Naive thymus-derived CD4-positive, alpha-beta T cell (primary cell): ENCODE measurements around the gene LPA. TPM values are rescaled to one million over a fixed set of nuclear protein-coding genes. Genes with fewer than 3 reads are reported as not detected.

Experiments
- ATAC-seq: fragments of 150-1000 bp; cut with Tn5 transposase; 2 replicates; pipeline ENCODE4 v1.10.0; 2021; ENCODE audit warnings: mild to moderate bottlenecking, moderate library complexity
- CTCF ChIA-PET: fragments of 350-600 bp; sonication (Branson Sonifier 250); formaldehyde crosslinking; loops from one replicate; lab custom pipeline; 2021; ENCODE audit warnings: antibody characterized with exemption; lab: Charles Lee
- POLR2A ChIA-PET: fragments of 350-600 bp; sonication (Branson Sonifier 250); formaldehyde crosslinking; loops from one replicate; lab custom pipeline; 2021; ENCODE audit warnings: antibody characterized with exemption, inconsistent platforms; lab: Charles Lee
- DNase-seq, 9 donors: peaks; one replicate each; pipeline versions ENCODE4 v3.0.0 to v3.0.0-alpha.2; 2020 to 2022; ENCODE audit warnings: mixed read lengths in 1 of 9
- H3K27ac ChIP-seq: one replicate; pipeline ENCODE4 v1.7.0; 2013; ENCODE audit warnings: mild to moderate bottlenecking, low read depth, low read length, moderate library complexity
- H3K27me3 ChIP-seq, 2 donors: one replicate each; pipeline ENCODE4 v1.7.0; 2013; ENCODE audit warnings: low read length in 2 of 2, mild to moderate bottlenecking in 2 of 2, moderate library complexity in 2 of 2; ENCODE audit not compliant: control insufficient read depth in 2 of 2, insufficient read depth in 2 of 2
- H3K36me3 ChIP-seq, 3 experiments: 1 replicate in 2 of 3; 2 replicates in 1 of 3; pipeline ENCODE4 v1.7.0; 2013; ENCODE audit warnings: low read length in 3 of 3, mild to moderate bottlenecking in 3 of 3, moderate library complexity in 1 of 3; ENCODE audit not compliant: insufficient read depth in 3 of 3, control insufficient read depth in 2 of 3
- H3K4me1 ChIP-seq, 2 donors: one replicate each; pipeline ENCODE4 v1.7.0; 2013; ENCODE audit warnings: low read length in 2 of 2, mild to moderate bottlenecking in 2 of 2, moderate library complexity in 1 of 2; ENCODE audit not compliant: control insufficient read depth in 2 of 2, insufficient read depth in 2 of 2
- H3K4me3 ChIP-seq: 2 replicates; pipeline ENCODE4 v1.7.0; 2013; ENCODE audit warnings: mild to moderate bottlenecking, low read length
- H3K9me3 ChIP-seq, 3 experiments: 1 replicate in 2 of 3; 2 replicates in 1 of 3; pipeline ENCODE4 v1.7.0; 2013; ENCODE audit warnings: low read length in 3 of 3; ENCODE audit not compliant: control insufficient read depth in 2 of 3
- H3K27ac Mint-ChIP-seq, 9 donors: one replicate each; pipeline ENCODE4 v1.8.0; 2020 to 2022; ENCODE audit warnings: mixed read lengths in 9 of 9, mild to moderate bottlenecking in 8 of 9, moderate library complexity in 5 of 9, inconsistent platforms in 2 of 9
- H3K27me3 Mint-ChIP-seq, 5 donors: one replicate each; pipeline ENCODE4 v1.8.0; 2021 to 2022; ENCODE audit warnings: mixed read lengths in 5 of 5, mild to moderate bottlenecking in 1 of 5
- H3K36me3 Mint-ChIP-seq, 5 donors: one replicate each; pipeline ENCODE4 v1.8.0; 2020 to 2022; ENCODE audit warnings: mixed read lengths in 5 of 5, mild to moderate bottlenecking in 3 of 5, inconsistent platforms in 1 of 5
- H3K4me1 Mint-ChIP-seq, 7 donors: one replicate each; pipeline ENCODE4 v1.8.0; 2020 to 2022; ENCODE audit warnings: mixed read lengths in 7 of 7, mild to moderate bottlenecking in 3 of 7, inconsistent platforms in 1 of 7
- H3K4me3 Mint-ChIP-seq, 10 donors: one replicate each; pipeline ENCODE4 v1.8.0; 2020 to 2022; ENCODE audit warnings: mild to moderate bottlenecking in 10 of 10, mixed read lengths in 10 of 10, moderate library complexity in 6 of 10, inconsistent platforms in 2 of 10
- H3K9me3 Mint-ChIP-seq, 11 donors: one replicate each; pipeline ENCODE4 v1.8.0; 2020 to 2022; ENCODE audit warnings: mixed read lengths in 11 of 11, mild to moderate bottlenecking in 4 of 11, inconsistent platforms in 1 of 11, moderate library complexity in 1 of 11
- intact Hi-C, 2 donors: fragments of 100-400 bp; cut with micrococcal nuclease; formaldehyde crosslinking; loops; one replicate each; pipeline ENCODE4 v1.15.1; 2023
- polyA plus RNA-seq, 2 donors: library from polyadenylated mRNA; unstranded; fragments of 300-500 nt; fragmentation: Illumina TruSeq; gene quantifications; one replicate each; pipeline ENCODE4 v1.2.3, GENCODE V29; 2021
- total RNA-seq, 6 experiments: library from RNA in 5 of 6; stranded (reverse) in 5 of 6; gene quantifications; 1 replicate in 5 of 6; 2 replicates in 1 of 6; pipeline ENCODE4 v1.2.3 and lab custom pipeline; 2021 to 2026

The LPA gene
- total and polyA plus RNA-seq, 7 experiments from 2014 or later = not detected

DNA sequence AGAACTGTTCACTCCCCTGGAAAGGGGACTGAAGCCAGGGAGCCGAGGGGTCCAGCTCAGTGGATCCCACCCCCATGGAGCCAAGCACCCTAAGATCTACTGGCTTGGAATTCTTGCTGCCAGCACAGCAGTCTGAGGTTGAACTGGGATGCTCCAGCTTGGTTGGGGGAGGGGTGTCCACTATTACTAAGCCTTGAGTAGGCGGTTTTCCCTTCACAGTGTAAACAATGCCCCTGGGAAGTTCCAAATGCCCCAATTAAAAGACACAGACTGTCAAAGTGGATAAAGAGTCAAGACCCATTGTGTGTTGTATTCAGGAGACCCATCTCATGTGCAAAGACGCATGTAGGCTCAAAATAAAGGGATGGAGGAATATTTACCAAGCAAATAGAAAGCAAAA is 150.2 kb downstream of the LPA start:
- intact Hi-C loops = no loop called here
- ATAC-seq (no peak), DNase-seq (no peak)
- Histone ChIP-seq H3K27ac (no peak overlapping the region), H3K4me3 (no peak overlapping the region), H3K9me3 (no peaks in the 10 kb centered on the region), H3K27me3 (peaks cover 0 to 3% of the 10 kb centered on the region in 2 donors), H3K36me3 (no peaks in the 10 kb centered on the region), H3K4me1 (no peaks in the 10 kb centered on the region)
- Mint-ChIP-seq H3K27ac (no peak overlapping the region), H3K4me1 (peaks cover 7 to 16% (median 12%) of the 10 kb centered on the region in 7 donors), H3K27me3 (peaks cover 0 to 71% (median 0%) of the 10 kb centered on the region in 5 donors), H3K9me3 (peaks cover 0 to 9% (median 2%) of the 10 kb centered on the region in 11 donors), H3K4me3 (no peak overlapping the region), H3K36me3 (peaks cover 1 to 20% (median 7%) of the 10 kb centered on the region in 5 donors)
- POLR2A ChIA-PET = no interaction called here
- CTCF ChIA-PET = interaction anchor here (0.6 kb wide), 1 partner anchor 642 kb away, joined by 3 read pairs; no protein-coding TSS in a partner anchor

DNA sequence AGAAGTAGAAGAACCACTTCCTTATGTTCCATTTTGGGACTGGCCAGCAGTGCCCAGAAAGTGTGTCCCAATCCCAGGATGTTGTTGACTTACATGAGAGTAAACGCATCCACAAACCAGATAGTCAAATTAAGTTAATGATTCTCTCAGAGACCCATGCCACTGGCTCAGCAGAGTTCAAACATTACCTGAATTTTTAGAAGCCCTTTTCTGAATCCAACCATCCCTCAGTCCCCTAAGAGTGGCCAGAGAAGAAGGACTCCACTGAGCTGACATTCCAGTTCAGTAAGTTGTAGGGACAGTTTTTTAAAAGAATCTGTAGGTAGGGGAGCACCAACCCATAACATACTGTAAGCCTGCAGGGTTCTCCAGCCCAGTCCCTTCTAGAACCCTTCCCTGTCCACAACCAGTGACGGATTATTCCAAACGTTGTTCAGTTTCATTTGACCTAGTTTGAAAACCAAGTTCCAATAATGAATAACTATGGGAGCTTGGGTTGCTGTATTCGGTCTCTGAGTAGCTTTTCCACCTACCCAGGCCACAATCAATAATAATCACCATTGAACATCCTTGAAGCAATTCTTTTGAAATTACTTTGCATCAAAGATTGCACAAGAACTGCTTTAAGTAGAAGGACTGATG is 153.0 kb downstream of the LPA start:
- ATAC-seq (no peak), DNase-seq (no peak)
- Histone ChIP-seq H3K27me3 (peaks cover 0 to 3% of the 10 kb centered on the region in 2 donors), H3K4me3 (no peak overlapping the region), H3K36me3 (no peaks in the 10 kb centered on the region), H3K9me3 (no peaks in the 10 kb centered on the region), H3K27ac (no peak overlapping the region), H3K4me1 (no peaks in the 10 kb centered on the region)
- Mint-ChIP-seq H3K27ac (no peak overlapping the region), H3K36me3 (peaks cover 5 to 23% (median 8%) of the 10 kb centered on the region in 5 donors), H3K9me3 (peaks cover 0 to 9% (median 1%) of the 10 kb centered on the region in 11 donors), H3K4me3 (no peak overlapping the region), H3K27me3 (peaks cover 0 to 57% (median 0%) of the 10 kb centered on the region in 5 donors), H3K4me1 (peaks cover 0 to 7% (median 3%) of the 10 kb centered on the region in 7 donors)
- ChIA-PET CTCF (interaction anchor here (0.7 kb wide), 2 partner anchors 51 to 337 kb away, joined by 3 to 4 read pairs; no protein-coding TSS in a partner anchor), POLR2A (no interaction called here)
- intact Hi-C loops = no loop called here

- H3K27ac ChIP-seq = no peak overlapping the region
- no peak overlapping the region for H3K4me3 Mint-ChIP-seq
- DNase-seq (no peak), ATAC-seq (no peak)
- peaks cover 0 to 50% (median 0%) of the 10 kb centered on the region in 5 donors for H3K27me3 Mint-ChIP-seq
- intact Hi-C loops = no loop called here
- H3K4me1 ChIP-seq = no peaks in the 10 kb centered on the region
- no peak overlapping the region for H3K4me3 ChIP-seq
- CTCF ChIA-PET = no interaction called here
- H3K9me3 ChIP-seq = no peaks in the 10 kb centered on the region
- H3K27ac Mint-ChIP-seq = no peak overlapping the region
- peaks cover 0 to 9% (median 0%) of the 10 kb centered on the region in 7 donors for H3K4me1 Mint-ChIP-seq
- no peaks in the 10 kb centered on the region for H3K36me3 ChIP-seq
- H3K27me3 ChIP-seq = peaks cover 0 to 3% of the 10 kb centered on the region in 2 donors
- POLR2A ChIA-PET = interaction anchor here (0.6 to 1.1 kb wide), 2 partner anchors 9 to 484 kb away, joined by 4 read pairs; no protein-coding TSS in a partner anchor
- H3K36me3 Mint-ChIP-seq = peaks cover 6 to 24% (median 8%) of the 10 kb centered on the region in 5 donors
- peaks cover 0 to 9% (median 3%) of the 10 kb centered on the region in 11 donors for H3K9me3 Mint-ChIP-seq
Observed at GRCh38 chr6:160510199-160510598, 153.9 kb downstream of the LPA start.

GRCh38 chr6:160509610-160510009 is 154.5 kb downstream of the LPA start:
- H3K9me3 Mint-ChIP-seq = peaks cover 0 to 8% (median 2%) of the 10 kb centered on the region in 11 donors
- H3K36me3 Mint-ChIP-seq = peaks cover 3 to 21% (median 7%) of the 10 kb centered on the region in 5 donors
- no peak overlapping the region for H3K27ac Mint-ChIP-seq
- H3K4me3 Mint-ChIP-seq = no peak overlapping the region
- POLR2A ChIA-PET = interaction anchor here (0.6 to 1.1 kb wide), 2 partner anchors 10 to 484 kb away, joined by 4 read pairs; no protein-coding TSS in a partner anchor
- H3K27me3 Mint-ChIP-seq = peaks cover 0 to 45% (median 0%) of the 10 kb centered on the region in 5 donors
- Histone ChIP-seq H3K36me3 (no peaks in the 10 kb centered on the region), H3K4me3 (no peak overlapping the region), H3K4me1 (no peaks in the 10 kb centered on the region), H3K27me3 (no peaks in the 10 kb centered on the region), H3K27ac (no peak overlapping the region), H3K9me3 (no peaks in the 10 kb centered on the region)
- ATAC-seq (no peak), DNase-seq (no peak)
- intact Hi-C loops = no loop called here
- H3K4me1 Mint-ChIP-seq = peaks cover 0 to 9% (median 0%) of the 10 kb centered on the region in 7 donors
- CTCF ChIA-PET = interaction anchor here (1.6 kb wide), 1 partner anchor 10 kb away, joined by 6 read pairs; no protein-coding TSS in a partner anchor

DNA sequence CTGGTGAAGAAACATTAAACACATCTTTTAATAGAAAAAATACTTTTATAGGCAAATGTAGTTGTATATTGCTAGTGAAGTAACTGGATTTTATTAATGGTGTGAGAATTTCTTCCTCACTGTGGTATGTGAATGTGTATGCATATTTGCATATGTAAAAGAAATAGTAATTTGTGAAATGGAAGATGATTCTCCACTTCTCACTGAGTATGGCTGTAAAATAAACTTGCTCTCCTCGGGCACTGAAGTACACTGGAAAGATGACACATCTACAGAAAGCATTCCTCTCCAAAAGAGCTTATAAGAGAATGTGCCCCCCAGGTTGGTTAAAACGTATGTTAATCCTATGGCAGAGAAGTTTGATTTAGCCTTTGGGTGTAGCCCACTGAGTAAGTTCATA is 155.5 kb downstream of the LPA start:
- H3K4me1 Mint-ChIP-seq = peaks cover 0 to 9% (median 0%) of the 10 kb centered on the region in 7 donors
- no peak overlapping the region for H3K4me3 Mint-ChIP-seq
- H3K27ac Mint-ChIP-seq = no peak overlapping the region
- Histone ChIP-seq H3K27me3 (no peaks in the 10 kb centered on the region), H3K4me1 (no peaks in the 10 kb centered on the region), H3K4me3 (no peak overlapping the region), H3K9me3 (no peaks in the 10 kb centered on the region), H3K36me3 (no peaks in the 10 kb centered on the region), H3K27ac (no peak overlapping the region)
- DNase-seq (no peak), ATAC-seq (no peak)
- H3K27me3 Mint-ChIP-seq = peaks cover 0 to 38% (median 0%) of the 10 kb centered on the region in 5 donors
- H3K36me3 Mint-ChIP-seq = peaks cover 5 to 19% (median 13%) of the 10 kb centered on the region in 5 donors
- POLR2A ChIA-PET = no interaction called here
- H3K9me3 Mint-ChIP-seq = peaks cover 0 to 19% (median 8%) of the 10 kb centered on the region in 11 donors
- intact Hi-C loops = no loop called here
- CTCF ChIA-PET = interaction anchor here (1.6 kb wide), 1 partner anchor 11 kb away, joined by 6 read pairs; no protein-coding TSS in a partner anchor

GRCh38 chr6:160507420-160507819 is 156.7 kb downstream of the LPA start:
- H3K4me1 ChIP-seq = no peaks in the 10 kb centered on the region
- ChIA-PET CTCF (no interaction called here), POLR2A (no interaction called here)
- Mint-ChIP-seq H3K27ac (no peak overlapping the region), H3K4me1 (peaks cover 0 to 9% (median 0%) of the 10 kb centered on the region in 7 donors), H3K36me3 (peaks cover 5 to 19% (median 14%) of the 10 kb centered on the region in 5 donors), H3K4me3 (no peak overlapping the region), H3K27me3 (peaks cover 0 to 33% (median 0%) of the 10 kb centered on the region in 5 donors), H3K9me3 (peaks cover 0 to 27% (median 11%) of the 10 kb centered on the region in 11 donors)
- H3K27ac ChIP-seq = no peak overlapping the region
- no peak for DNase-seq
- no peaks in the 10 kb centered on the region for H3K36me3 ChIP-seq
- intact Hi-C loops = no loop called here
- no peaks in the 10 kb centered on the region for H3K27me3 ChIP-seq
- H3K4me3 ChIP-seq = no peak overlapping the region
- no peak for ATAC-seq
- H3K9me3 ChIP-seq = no peaks in the 10 kb centered on the region
